IMR-90 (cell line): ENCODE measurements around the gene RABGAP1. TPM values are rescaled to one million over a fixed set of nuclear protein-coding genes. Genes with fewer than 3 reads are reported as not detected.

Experiments
- ATAC-seq: fragments of 200-7000 bp; cut with Tn5 transposase; 2 replicates; pipeline ENCODE4 v1.9.1; 2020; ENCODE audit warnings: low read depth, mild to moderate bottlenecking, moderate library complexity
- BruUV-seq: library from RNA; stranded (reverse); fragments of 400-500 nt; replicated peaks from 2 replicates; lab custom pipeline; 2021; lab: Mats Ljungman, UMichigan
- CTCF ChIA-PET: fragments of 300-600 bp; formaldehyde crosslinking; extraction: SDS; loops from one replicate; lab custom pipeline; 2021; ENCODE audit warnings: antibody characterized with exemption; lab: Yijun Ruan, JAX
- POLR2A ChIA-PET: fragments of 300-600 bp; sonication (Branson Sonifier 250); formaldehyde crosslinking; loops from one replicate; lab custom pipeline; 2022; ENCODE audit warnings: antibody characterized with exemption; ENCODE audit not compliant: unreplicated experiment; lab: Charles Lee
- DNase-seq: peaks from one replicate; pipeline ENCODE4 v3.0.0; 2013
- H2AFZ ChIP-seq: replicated peaks from 2 replicates; pipeline ENCODE3; 2013; ENCODE audit warnings: low read length, mild to moderate bottlenecking; ENCODE audit not compliant: poor library complexity
- H2AK5ac ChIP-seq: 2 replicates; pipeline ENCODE4 v1.6.1; 2013; ENCODE audit warnings: low read depth, low read length, inconsistent platforms
- H2AK9ac ChIP-seq: replicated peaks from 2 replicates; pipeline ENCODE3; 2013; ENCODE audit warnings: mild to moderate bottlenecking, low read depth, low read length, moderate library complexity; ENCODE audit not compliant: poor library complexity
- H2BK120ac ChIP-seq: 2 replicates; pipeline ENCODE4 v1.6.1; 2013; ENCODE audit warnings: low read depth, low read length, inconsistent platforms
- H2BK15ac ChIP-seq: 3 replicates; pipeline ENCODE4 v1.6.1; 2013; ENCODE audit warnings: low read depth, low read length, inconsistent platforms
- H2BK20ac ChIP-seq: 2 replicates; pipeline ENCODE4 v1.6.1; 2013; ENCODE audit warnings: low read depth, mild to moderate bottlenecking, inconsistent platforms, low read length, moderate library complexity
- H2BK5ac ChIP-seq: 2 replicates; pipeline ENCODE4 v1.6.1; 2013; ENCODE audit warnings: mild to moderate bottlenecking, low read depth, low read length, inconsistent platforms; ENCODE audit not compliant: poor library complexity, severe bottlenecking
- H3K14ac ChIP-seq: replicated peaks from 2 replicates; pipeline ENCODE4 v1.6.1; 2013; ENCODE audit warnings: low read depth, low read length, inconsistent platforms
- H3K18ac ChIP-seq: 2 replicates; pipeline ENCODE4 v1.6.1; 2013; ENCODE audit warnings: low read depth, low read length, control low read depth
- H3K23ac ChIP-seq: 2 replicates; pipeline ENCODE4 v1.6.1; 2013; ENCODE audit warnings: low read depth, low read length, inconsistent platforms
- H3K27ac ChIP-seq: 2 replicates; pipeline ENCODE4 v1.5.1; 2013; ENCODE audit warnings: mild to moderate bottlenecking, control low read depth, low read length; ENCODE audit not compliant: insufficient read depth
- H3K27me3 ChIP-seq: 2 replicates; pipeline ENCODE4 v1.6.1; 2013; ENCODE audit warnings: low read length; ENCODE audit not compliant: control insufficient read depth, insufficient read depth
- H3K36me3 ChIP-seq: 2 replicates; pipeline ENCODE4 v1.6.1; 2013; ENCODE audit warnings: low read length, mixed read lengths; ENCODE audit not compliant: control insufficient read depth, insufficient read depth
- H3K4ac ChIP-seq: 2 replicates; pipeline ENCODE4 v1.6.1; 2013; ENCODE audit warnings: low read depth, low read length, inconsistent platforms
- H3K4me1 ChIP-seq: 2 replicates; pipeline ENCODE4 v1.6.1; 2013; ENCODE audit warnings: low read length, mixed read lengths; ENCODE audit not compliant: control insufficient read depth, insufficient read depth
- H3K4me2 ChIP-seq: 2 replicates; pipeline ENCODE4 v1.6.1; 2013; ENCODE audit warnings: low read depth, mild to moderate bottlenecking, control low read depth, low read length, moderate library complexity
- H3K4me3 ChIP-seq: 2 replicates; pipeline ENCODE4 v1.5.1; 2013; ENCODE audit warnings: low read depth, mild to moderate bottlenecking, control low read depth, low read length, moderate library complexity; ENCODE audit not compliant: insufficient read depth
- H3K56ac ChIP-seq: 2 replicates; pipeline ENCODE4 v1.6.1; 2013; ENCODE audit warnings: low read length, inconsistent platforms; ENCODE audit not compliant: insufficient read depth; ENCODE audit errors: extremely low read depth
- H3K79me1 ChIP-seq, 2 experiments: 2 replicates each; pipeline ENCODE4 v1.6.1; 2013; ENCODE audit warnings: low read length in 2 of 2, inconsistent platforms in 1 of 2, low read depth in 1 of 2
- H3K9ac ChIP-seq: 2 replicates; pipeline ENCODE4 v1.6.1; 2013; ENCODE audit warnings: low read depth, low read length, control low read depth
- H3K9me1 ChIP-seq: 2 replicates; pipeline ENCODE4 v1.6.1; 2013; ENCODE audit warnings: low read length, inconsistent platforms; ENCODE audit not compliant: insufficient read depth
- H3K9me3 ChIP-seq: 2 replicates; pipeline ENCODE4 v1.6.1; 2013; ENCODE audit warnings: low read length; ENCODE audit not compliant: control insufficient read depth, insufficient read depth
- H4K20me1 ChIP-seq: 2 replicates; pipeline ENCODE4 v1.6.1; 2013; ENCODE audit warnings: low read length, inconsistent platforms; ENCODE audit not compliant: insufficient read depth
- H4K5ac ChIP-seq: 2 replicates; pipeline ENCODE4 v1.6.1; 2013; ENCODE audit warnings: mild to moderate bottlenecking, low read depth, low read length, control low read depth
- H4K8ac ChIP-seq, 2 experiments: 2 replicates each; pipeline ENCODE4 v1.6.1; 2013; ENCODE audit warnings: low read depth in 2 of 2, low read length in 2 of 2, control low read depth in 1 of 2, inconsistent platforms in 1 of 2
- H4K91ac ChIP-seq: 2 replicates; pipeline ENCODE4 v1.6.1; 2013; ENCODE audit warnings: low read depth, low read length, inconsistent platforms; ENCODE audit not compliant: insufficient read depth
- BHLHE40 ChIP-seq: fragments of 150-350 bp; IDR thresholded peaks from 2 replicates; pipeline ENCODE4 v1.6.1; 2016; ENCODE audit warnings: mild to moderate bottlenecking, low read depth, low read length
- CEBPB ChIP-seq: IDR thresholded peaks from 2 replicates; pipeline ENCODE4 v1.6.1; 2012; ENCODE audit warnings: low read depth, low read length, improper control_type of control experiment
- CHD1 ChIP-seq: IDR thresholded peaks from 2 replicates; pipeline ENCODE4 v1.6.1; 2012; ENCODE audit warnings: low read depth, low read length, improper control_type of control experiment
- CTCF ChIP-seq: conservative IDR thresholded peaks from 2 replicates; pipeline ENCODE4 v1.5.1; 2012; ENCODE audit warnings: mild to moderate bottlenecking, low read depth, low read length, improper control_type of control experiment
- FOS ChIP-seq: fragments of 150-350 bp; IDR thresholded peaks from 2 replicates; pipeline ENCODE4 v1.6.1; 2016; ENCODE audit warnings: low read depth, low read length
- MAFK ChIP-seq: IDR thresholded peaks from 2 replicates; pipeline ENCODE4 v1.6.1; 2012; ENCODE audit warnings: low read depth, low read length, improper control_type of control experiment
- MAZ ChIP-seq: IDR thresholded peaks from 2 replicates; pipeline ENCODE4 v1.6.1; 2012; ENCODE audit warnings: low read depth, mild to moderate bottlenecking, low read length, improper control_type of control experiment, moderate library complexity, borderline replicate concordance
- MXI1 ChIP-seq: IDR thresholded peaks from 2 replicates; pipeline ENCODE4 v1.6.1; 2012; ENCODE audit warnings: low read depth, mild to moderate bottlenecking, low read length, moderate library complexity, borderline replicate concordance
- NFE2L2 ChIP-seq: fragments of 150-350 bp; IDR thresholded peaks from 2 replicates; pipeline ENCODE4 v1.6.1; 2016; ENCODE audit warnings: low read depth, mild to moderate bottlenecking, low read length
- POLR2A ChIP-seq: IDR thresholded peaks from 2 replicates; pipeline ENCODE4 v1.6.1; 2012; ENCODE audit warnings: mild to moderate bottlenecking, low read depth, low read length
- RAD21 ChIP-seq: IDR thresholded peaks from 2 replicates; pipeline ENCODE4 v1.6.1; 2012; ENCODE audit warnings: low read length, improper control_type of control experiment
- RCOR1 ChIP-seq: IDR thresholded peaks from 2 replicates; pipeline ENCODE4 v1.6.1; 2012; ENCODE audit warnings: mild to moderate bottlenecking, low read length, improper control_type of control experiment; ENCODE audit not compliant: insufficient replicate concordance
- RFX5 ChIP-seq: IDR thresholded peaks from 2 replicates; pipeline ENCODE4 v1.8.0; 2012; ENCODE audit warnings: low read depth, mild to moderate bottlenecking, low read length, moderate library complexity
- SMC3 ChIP-seq: fragments of 150-350 bp; IDR thresholded peaks from 2 replicates; pipeline ENCODE4 v1.6.1; 2016; ENCODE audit warnings: low read depth, mild to moderate bottlenecking, antibody characterized with exemption, low read length, moderate library complexity
- USF2 ChIP-seq: fragments of 150-350 bp; IDR thresholded peaks from 2 replicates; pipeline ENCODE4 v1.6.1; 2017; ENCODE audit warnings: mild to moderate bottlenecking, antibody characterized with exemption, low read length, low read depth
- WGBS, 2 experiments: methylation state at CpG; one replicate each; pipeline versions ENCODE4 v1.1.5 to v1.1.7; 2013; ENCODE audit warnings: missing lambda C conversion rate in 2 of 2; ENCODE audit not compliant: insufficient read length in 1 of 2; ENCODE audit errors: extremely low coverage in 2 of 2; 5-methylcytosine and 5-hydroxymethylcytosine counted together
- dilution Hi-C: fragments of 300-500 bp; cut with HindIII; formaldehyde crosslinking; loops from one replicate; pipeline ENCODE4 v1.14.3; 2018; ENCODE audit warnings: low sequenced_read_pairs; ENCODE audit not compliant: unreplicated experiment
- in situ Hi-C: fragments of 300-500 bp; cut with MboI; formaldehyde crosslinking; loops from 3 replicates; pipeline ENCODE4 v1.14.3; 2019; ENCODE audit warnings: low sequenced_read_pairs, inconsistent platforms, mixed read lengths
- intact Hi-C: fragments of 100-400 bp; cut with micrococcal nuclease; formaldehyde crosslinking; loops from 2 replicates; pipeline ENCODE4 v1.10.0; 2022
- polyA plus RNA-seq, 3 experiments: library from polyadenylated mRNA; depleted of rRNA; stranded (reverse); fragments of >200 nt; gene quantifications; 2 replicates each; pipeline ENCODE4 v1.2.3, GENCODE V29; 2012; ENCODE audit warnings: low replicate concordance in 1 of 3
- total RNA-seq: library from RNA; depleted of rRNA; stranded (reverse); fragments of >200 nt; gene quantifications from 2 replicates; pipeline ENCODE4 v1.2.3, GENCODE V29; 2012
- TF ChIP-seq, protein P1 (sequence below): fragments of 150-350 bp; IDR thresholded peaks from 2 replicates; pipeline ENCODE4 v1.6.1; 2016; ENCODE audit warnings: low read depth, mild to moderate bottlenecking, low read length, moderate library complexity, borderline replicate concordance

The RABGAP1 gene
- total and polyA plus RNA-seq, 2 of the 4 experiments (the other 2 are of a cell fraction), result 20.0 to 53.9 TPM

DNA sequence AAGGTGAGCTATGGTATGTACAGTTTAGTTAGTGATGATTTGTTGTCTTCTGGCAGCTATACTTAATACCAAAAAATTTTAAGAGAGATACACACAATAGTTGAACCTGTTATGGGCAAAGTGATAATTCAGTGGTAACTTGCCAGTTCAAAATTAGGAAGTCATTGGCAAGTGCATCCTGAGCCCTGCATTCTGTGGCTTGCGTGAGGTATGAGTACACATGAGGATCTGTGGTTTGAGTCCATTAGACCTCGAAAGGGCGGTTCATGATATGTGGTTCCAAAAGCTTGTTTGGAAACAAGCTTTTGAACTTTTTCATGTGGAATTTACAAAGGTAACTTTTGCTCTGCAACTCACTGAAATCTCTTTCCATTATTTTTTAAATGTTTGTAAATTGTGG, 139.6 kb downstream of the RABGAP1 start:
- ChIA-PET POLR2A (no interaction called here), CTCF (interaction anchor here (1.3 to 1.8 kb wide), 2 partner anchors 12 to 145 kb away, joined by 4 to 7 read pairs; no protein-coding TSS in a partner anchor)
- Histone ChIP-seq H4K5ac (no peak overlapping the region), H2AK5ac (no peak overlapping the region), H3K18ac (no peak overlapping the region), H3K56ac (no peak overlapping the region), H3K36me3 (peaks cover 26% of the 10 kb centered on the region), H3K4me3 (no peak overlapping the region), H4K8ac (no peak overlapping the region), H4K20me1 (no peaks in the 10 kb centered on the region), H3K9me1 (no peaks in the 10 kb centered on the region), H2AFZ (no peak overlapping the region), H3K27ac (no peak overlapping the region), H2BK15ac (no peak overlapping the region), H3K9me3 (no peaks in the 10 kb centered on the region), H3K23ac (no peak overlapping the region), H3K9ac (no peak overlapping the region), H3K4me1 (no peaks in the 10 kb centered on the region; the same call in 1 of the 2 replicates), H2BK20ac (no peak overlapping the region), H3K27me3 (no peaks in the 10 kb centered on the region), H4K91ac (no peak overlapping the region), H3K14ac (no peak overlapping the region), H2BK120ac (no peak overlapping the region), H3K79me1 (peaks cover 0 to 7% of the 10 kb centered on the region in 2 experiments; a peak in 3 of 4 replicates), H3K4me2 (no peak overlapping the region), H3K4ac (no peak overlapping the region), H2BK5ac (no peak overlapping the region), H2AK9ac (no peak overlapping the region)
- BruUV-seq, result no TSS peak
- TF ChIP-seq CEBPB, result no peak
- no peak for TF ChIP-seq POLR2A
- TF ChIP-seq MAFK, result no peak
- no peak for TF ChIP-seq FOS
- TF ChIP-seq RCOR1, result no peak
- no peak for TF ChIP-seq RAD21
- no peak for TF ChIP-seq SMC3
- no peak for TF ChIP-seq CHD1
- no peak for TF ChIP-seq MXI1
- no peak for TF ChIP-seq BHLHE40
- TF ChIP-seq MAZ, result no peak
- no peak for TF ChIP-seq USF2
- no peak for TF ChIP-seq RFX5
- TF ChIP-seq, protein P1, sequence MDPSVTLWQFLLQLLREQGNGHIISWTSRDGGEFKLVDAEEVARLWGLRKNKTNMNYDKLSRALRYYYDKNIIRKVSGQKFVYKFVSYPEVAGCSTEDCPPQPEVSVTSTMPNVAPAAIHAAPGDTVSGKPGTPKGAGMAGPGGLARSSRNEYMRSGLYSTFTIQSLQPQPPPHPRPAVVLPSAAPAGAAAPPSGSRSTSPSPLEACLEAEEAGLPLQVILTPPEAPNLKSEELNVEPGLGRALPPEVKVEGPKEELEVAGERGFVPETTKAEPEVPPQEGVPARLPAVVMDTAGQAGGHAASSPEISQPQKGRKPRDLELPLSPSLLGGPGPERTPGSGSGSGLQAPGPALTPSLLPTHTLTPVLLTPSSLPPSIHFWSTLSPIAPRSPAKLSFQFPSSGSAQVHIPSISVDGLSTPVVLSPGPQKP, result no peak
- TF ChIP-seq CTCF, result no peak
- TF ChIP-seq NFE2L2, result no peak
- intact Hi-C loops (no loop called here), in situ Hi-C loops (loop anchor here (5.0 kb wide), 1 partner anchor 272 kb away; no protein-coding TSS in a partner anchor), dilution Hi-C loops (no loop called here)
- ATAC-seq, result no peak
- no peak for DNase-seq
- WGBS, 2 experiments, result no CpG with 5 or more reads among the region's 3 CpGs
